GM12878 (cell line): ENCODE data around the gene BARHL1. TPM values are rescaled to one million over a fixed set of nuclear protein-coding genes. Genes with fewer than 3 reads are reported as not detected.

Experiments
- CREM ChIP-seq: IDR thresholded peaks from 2 replicates; pipeline ENCODE4 v1.6.1; 2014; ENCODE audit warnings: antibody characterized with exemption, low read depth
- HDAC6 ChIP-seq: fragments of 200-600 bp; sonication (generic); IDR thresholded peaks from one replicate; pipeline ENCODE4 v1.8.0; 2017; ENCODE audit warnings: antibody characterized with exemption; ENCODE audit not compliant: unreplicated experiment
- NRF1 ChIP-seq: conservative IDR thresholded peaks from 2 replicates; pipeline ENCODE4 v1.6.1; 2011; ENCODE audit warnings: mild to moderate bottlenecking, low read depth, low read length, improper control_type of control experiment
- ZBTB40 ChIP-seq: fragments of 450-650 bp; IDR thresholded peaks from 2 replicates; pipeline ENCODE4 v1.6.1; 2016; ENCODE audit warnings: mild to moderate bottlenecking, moderate library complexity, borderline replicate concordance
- polyA plus RNA-seq, 11 experiments: library from polyadenylated mRNA; depleted of rRNA in 4 of 11; unstranded in 6 of 11; stranded (reverse) in 5 of 11; fragments of >200 nt; fragmentation: Nextera tagmentation in 4 of 11; fragmentation: Illumina TruSeq in 1 of 11; extraction: Ambion mirVana in 4 of 11; extraction: Trizol in 1 of 11; gene quantifications; 1 replicate in 1 of 11; 2 replicates in 10 of 11; pipeline versions ENCODE4 v1.2.1 to v1.2.3, GENCODE V29; 2011 to 2016; ENCODE audit warnings: inconsistent platforms in 2 of 11, missing spikeins in 2 of 11, low read depth in 1 of 11
- total RNA-seq, 4 experiments: library from RNA; depleted of rRNA in 3 of 4; stranded (reverse); fragments of >200 nt in 3 of 4; fragmentation: Illumina TruSeq in 1 of 4; extraction: Trizol in 1 of 4; gene quantifications; 2 replicates each; pipeline versions ENCODE4 v1.2.1 to v1.2.3, GENCODE V29; 2013 to 2021
- TF ChIP-seq, protein P1 (sequence below): IDR thresholded peaks from 2 replicates; pipeline ENCODE4 v1.6.1; 2011; ENCODE audit warnings: borderline replicate concordance, low read depth, mild to moderate bottlenecking, moderate library complexity, mixed read lengths, low read length; ENCODE audit not compliant: insufficient read depth; ENCODE audit errors: extremely low read length
- TF ChIP-seq, protein P2 (sequence below): fragments of 450-650 bp; formaldehyde crosslinking; IDR thresholded peaks from 2 replicates; pipeline ENCODE4 v1.4.0; 2022; ENCODE audit warnings: mild to moderate bottlenecking, moderate library complexity

Gene BARHL1
- total and polyA plus RNA-seq, 10 of the 15 experiments (the other 5 are each of a cell fraction or from before 2014, with no cell fraction given): not detected

GRCh38 chr9:132554755-132555154 lies 27.7 kb upstream of the BARHL1 start (continued):
- TF ChIP-seq ZBTB40: no peak
- TF ChIP-seq HDAC6: no peak
- no peak for TF ChIP-seq CREM
- TF ChIP-seq, protein P1, sequence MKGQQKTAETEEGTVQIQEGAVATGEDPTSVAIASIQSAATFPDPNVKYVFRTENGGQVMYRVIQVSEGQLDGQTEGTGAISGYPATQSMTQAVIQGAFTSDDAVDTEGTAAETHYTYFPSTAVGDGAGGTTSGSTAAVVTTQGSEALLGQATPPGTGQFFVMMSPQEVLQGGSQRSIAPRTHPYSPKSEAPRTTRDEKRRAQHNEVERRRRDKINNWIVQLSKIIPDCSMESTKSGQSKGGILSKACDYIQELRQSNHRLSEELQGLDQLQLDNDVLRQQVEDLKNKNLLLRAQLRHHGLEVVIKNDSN: no peak
- TF ChIP-seq, protein P2, sequence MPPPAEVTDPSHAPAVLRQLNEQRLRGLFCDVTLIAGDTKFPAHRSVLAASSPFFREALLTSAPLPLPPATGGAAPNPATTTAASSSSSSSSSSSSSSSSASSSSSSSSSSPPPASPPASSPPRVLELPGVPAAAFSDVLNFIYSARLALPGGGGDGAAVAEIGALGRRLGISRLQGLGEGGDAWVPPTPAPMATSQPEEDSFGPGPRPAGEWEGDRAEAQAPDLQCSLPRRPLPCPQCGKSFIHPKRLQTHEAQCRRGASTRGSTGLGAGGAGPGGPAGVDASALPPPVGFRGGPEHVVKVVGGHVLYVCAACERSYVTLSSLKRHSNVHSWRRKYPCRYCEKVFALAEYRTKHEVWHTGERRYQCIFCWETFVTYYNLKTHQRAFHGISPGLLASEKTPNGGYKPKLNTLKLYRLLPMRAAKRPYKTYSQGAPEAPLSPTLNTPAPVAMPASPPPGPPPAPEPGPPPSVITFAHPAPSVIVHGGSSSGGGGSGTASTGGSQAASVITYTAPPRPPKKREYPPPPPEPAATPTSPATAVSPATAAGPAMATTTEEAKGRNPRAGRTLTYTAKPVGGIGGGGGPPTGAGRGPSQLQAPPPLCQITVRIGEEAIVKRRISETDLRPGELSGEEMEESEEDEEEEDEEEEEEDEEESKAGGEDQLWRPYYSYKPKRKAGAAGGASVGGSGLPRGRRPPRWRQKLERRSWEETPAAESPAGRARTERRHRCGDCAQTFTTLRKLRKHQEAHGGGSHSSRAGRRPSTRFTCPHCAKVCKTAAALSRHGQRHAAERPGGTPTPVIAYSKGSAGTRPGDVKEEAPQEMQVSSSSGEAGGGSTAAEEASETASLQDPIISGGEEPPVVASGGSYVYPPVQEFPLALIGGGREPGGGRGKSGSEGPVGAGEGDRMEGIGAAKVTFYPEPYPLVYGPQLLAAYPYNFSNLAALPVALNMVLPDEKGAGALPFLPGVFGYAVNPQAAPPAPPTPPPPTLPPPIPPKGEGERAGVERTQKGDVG: no peak
- no peak for TF ChIP-seq NRF1
